SK-N-SH treated with all-trans-retinoic acid at 6 μM for 48 hours (cell line): ENCODE measurements around the gene DNAI4.

Source experiments
- ARNTL ChIP-seq: fragments of 450-650 bp; formaldehyde crosslinking; IDR thresholded peaks from 2 replicates; pipeline ENCODE4 v1.5.0; 2020; ENCODE audit warnings: low read depth, mild to moderate bottlenecking, moderate library complexity, borderline replicate concordance
- CREB5 ChIP-seq: fragments of 250-450 bp; sonication (Bioruptor Pico); IDR thresholded peaks from 2 replicates; pipeline ENCODE4 v1.5.1; 2020; ENCODE audit warnings: low read depth, mild to moderate bottlenecking, moderate library complexity
- CSDC2 ChIP-seq: fragments of 250-450 bp; sonication (Bioruptor Pico); IDR thresholded peaks from 2 replicates; pipeline ENCODE4 v1.5.0; 2020; ENCODE audit warnings: mild to moderate bottlenecking, moderate library complexity
- ESRRG ChIP-seq: fragments of 250-450 bp; sonication (Bioruptor Pico); IDR thresholded peaks from 2 replicates; pipeline ENCODE4 v1.6.1; 2021; ENCODE audit warnings: mild to moderate bottlenecking

GRCh38 chr1:66947267-66947666 is 22.6 kb upstream of the DNAI4 start:
- TF ChIP-seq CSDC2 (CRISPR knock-in tag) (no peak), CREB5 (CRISPR knock-in tag) (no peak), ARNTL (no peak), ESRRG (CRISPR knock-in tag) (no peak)
